HUES48 (cell line): ENCODE measurements around the gene PRSS16.

Experiments
- H3K27ac ChIP-seq: one replicate; pipeline ENCODE4 v1.7.0; 2013; ENCODE audit warnings: low read depth, low read length, inconsistent platforms
- H3K27me3 ChIP-seq: 2 replicates; pipeline ENCODE4 v1.6.1; 2013; ENCODE audit warnings: mild to moderate bottlenecking, low read length; ENCODE audit not compliant: control insufficient read depth, insufficient read depth
- H3K36me3 ChIP-seq: 2 replicates; pipeline ENCODE4 v1.6.1; 2013; ENCODE audit warnings: low read length; ENCODE audit not compliant: control insufficient read depth, insufficient read depth
- H3K4me1 ChIP-seq: 2 replicates; pipeline ENCODE4 v1.6.1; 2013; ENCODE audit warnings: mild to moderate bottlenecking, low read length; ENCODE audit not compliant: control insufficient read depth, insufficient read depth
- H3K4me3 ChIP-seq: 2 replicates; pipeline ENCODE4 v1.5.1; 2013; ENCODE audit warnings: mild to moderate bottlenecking, low read depth, low read length
- H3K9ac ChIP-seq: 2 replicates; pipeline ENCODE4 v1.6.1; 2013; ENCODE audit warnings: mild to moderate bottlenecking, low read depth, low read length, moderate library complexity
- H3K9me3 ChIP-seq: 2 replicates; pipeline ENCODE4 v1.6.1; 2013; ENCODE audit warnings: low read length; ENCODE audit not compliant: control insufficient read depth, insufficient read depth

PRSS16 gene

GRCh38 chr6:27286141-27286540, 38.6 kb downstream of the PRSS16 start:
- Histone ChIP-seq H3K27ac (no peak overlapping the region), H3K9ac (no peak overlapping the region), H3K36me3 (no peaks in the 10 kb centered on the region), H3K9me3 (no peaks in the 10 kb centered on the region), H3K27me3 (peaks cover 72% of the 10 kb centered on the region), H3K4me1 (peaks cover 8% of the 10 kb centered on the region), H3K4me3 (no peak overlapping the region)

- Histone ChIP-seq H3K27ac (no peak overlapping the region), H3K27me3 (peaks cover 76% of the 10 kb centered on the region)
Measured at GRCh38 chr6:27287751-27288135, 40.2 kb downstream of the PRSS16 start.

GRCh38 chr6:27288136-27289044, 40.9 kb downstream of the PRSS16 start:
- Histone ChIP-seq H3K9me3 (no peaks in the 10 kb centered on the region), H3K4me1 (peaks cover 8% of the 10 kb centered on the region), H3K27ac (no peak overlapping the region), H3K9ac (no peak overlapping the region), H3K36me3 (no peaks in the 10 kb centered on the region), H3K27me3 (peaks cover 70% of the 10 kb centered on the region), H3K4me3 (peak overlapping the region; percentile 73)

More at GRCh38 chr6:27287751-27288135, 40.2 kb downstream of the PRSS16 start:
- no peaks in the 10 kb centered on the region for H3K36me3 ChIP-seq
- peak overlapping the region; percentile 73 for H3K4me3 ChIP-seq
- H3K9ac ChIP-seq: no peak overlapping the region
- H3K4me1 ChIP-seq: peaks cover 8% of the 10 kb centered on the region
- H3K9me3 ChIP-seq: no peaks in the 10 kb centered on the region

GRCh38 chr6:27290065-27290849, 42.8 kb downstream of the PRSS16 start:
- Histone ChIP-seq H3K9me3 (no peaks in the 10 kb centered on the region), H3K9ac (no peak overlapping the region), H3K27ac (no peak overlapping the region), H3K36me3 (no peaks in the 10 kb centered on the region), H3K4me3 (peak overlapping the region; percentile 68), H3K4me1 (peaks cover 8% of the 10 kb centered on the region), H3K27me3 (peaks cover 64% of the 10 kb centered on the region)

GRCh38 chr6:27290850-27291208, 43.3 kb downstream of the PRSS16 start:
- Histone ChIP-seq H3K36me3 (no peaks in the 10 kb centered on the region), H3K4me1 (peaks cover 8% of the 10 kb centered on the region), H3K4me3 (peak overlapping the region; percentile 68), H3K27me3 (peaks cover 65% of the 10 kb centered on the region), H3K9me3 (no peaks in the 10 kb centered on the region), H3K9ac (no peak overlapping the region), H3K27ac (no peak overlapping the region)

- no peak overlapping the region for H3K9ac ChIP-seq
- peaks cover 53% of the 10 kb centered on the region for H3K27me3 ChIP-seq
- no peak overlapping the region for H3K27ac ChIP-seq
- H3K36me3 ChIP-seq: no peaks in the 10 kb centered on the region
- peaks cover 8% of the 10 kb centered on the region for H3K4me1 ChIP-seq
- H3K4me3 ChIP-seq: peak overlapping the region; percentile 62
- no peaks in the 10 kb centered on the region for H3K9me3 ChIP-seq
Measured at GRCh38 chr6:27293436-27294098, 46.1 kb downstream of the PRSS16 start.

- Histone ChIP-seq H3K27ac (no peak overlapping the region), H3K4me3 (peak overlapping the region; percentile 62), H3K9ac (no peak overlapping the region), H3K4me1 (peaks cover 4% of the 10 kb centered on the region; the same call in 1 of the 2 replicates), H3K9me3 (no peaks in the 10 kb centered on the region), H3K36me3 (no peaks in the 10 kb centered on the region), H3K27me3 (peaks cover 45% of the 10 kb centered on the region)
Measured at GRCh38 chr6:27294409-27294808, 46.9 kb downstream of the PRSS16 start.

GRCh38 chr6:27295301-27296079, 48.0 kb downstream of the PRSS16 start:
- Histone ChIP-seq H3K4me3 (peak overlapping the region; percentile 62), H3K27ac (no peak overlapping the region), H3K9ac (no peak overlapping the region), H3K9me3 (no peaks in the 10 kb centered on the region), H3K27me3 (peaks cover 34% of the 10 kb centered on the region), H3K4me1 (no peaks in the 10 kb centered on the region), H3K36me3 (no peaks in the 10 kb centered on the region)

- no peak overlapping the region for H3K27ac ChIP-seq
Measured at GRCh38 chr6:27296106-27296783, 48.7 kb downstream of the PRSS16 start.

GRCh38 chr6:27297484-27297856, 50.0 kb downstream of the PRSS16 start:
- Histone ChIP-seq H3K36me3 (no peaks in the 10 kb centered on the region), H3K27ac (no peak overlapping the region), H3K4me1 (no peaks in the 10 kb centered on the region), H3K9me3 (no peaks in the 10 kb centered on the region), H3K27me3 (peaks cover 14% of the 10 kb centered on the region), H3K4me3 (peak overlapping the region; percentile 62), H3K9ac (no peak overlapping the region)

More at GRCh38 chr6:27296106-27296783, 48.7 kb downstream of the PRSS16 start:
- Histone ChIP-seq H3K4me3 (peak overlapping the region; percentile 62), H3K36me3 (no peaks in the 10 kb centered on the region), H3K4me1 (no peaks in the 10 kb centered on the region), H3K27me3 (peaks cover 26% of the 10 kb centered on the region), H3K9me3 (no peaks in the 10 kb centered on the region), H3K9ac (no peak overlapping the region)
